Endothelial cell of umbilical vein (primary cell): Measurements from ENCODE around the gene H2AZ2.
"Not testable (repeated sequence)": the region's sequence is repeated elsewhere in the genome, so short reads cannot be mapped to it uniquely, and the experiment has no call there.

Source experiments
- CTCF ChIP-seq, 2 donors: IDR thresholded peaks; 1 replicate in 1 of 2; 2 replicates in 1 of 2; pipeline ENCODE4 v1.5.1; 2011; ENCODE audit warnings: low read length in 2 of 2, mild to moderate bottlenecking in 2 of 2, moderate library complexity in 2 of 2, control low read depth in 1 of 2, inconsistent platforms in 1 of 2, low read depth in 1 of 2; ENCODE audit not compliant: insufficient read depth in 1 of 2; ENCODE audit errors: extremely low read depth in 1 of 2
- EZH2 ChIP-seq: IDR thresholded peaks from 2 replicates; pipeline ENCODE4 v1.6.1; 2012; ENCODE audit warnings: borderline replicate concordance, low read depth, mild to moderate bottlenecking, moderate library complexity, low read length, inconsistent platforms; ENCODE audit not compliant: severe bottlenecking
- GATA2 ChIP-seq: IDR thresholded peaks from 2 replicates; pipeline ENCODE4 v1.7.0; 2011; ENCODE audit warnings: low read depth, mild to moderate bottlenecking, moderate library complexity, mixed read lengths, low read length; ENCODE audit not compliant: insufficient read length, insufficient read depth
- JUN ChIP-seq: IDR thresholded peaks from 2 replicates; pipeline ENCODE4 v1.6.1; 2011; ENCODE audit warnings: borderline replicate concordance, low read depth; ENCODE audit not compliant: insufficient read length, insufficient read depth
- MAX ChIP-seq: IDR thresholded peaks from 2 replicates; pipeline ENCODE4 v1.6.1; 2011; ENCODE audit not compliant: insufficient read depth, insufficient read length
- POLR2A ChIP-seq: IDR thresholded peaks from 2 replicates; pipeline ENCODE4 v1.6.1; 2012; ENCODE audit warnings: low read depth, mild to moderate bottlenecking, control low read depth, low read length
- POLR2AphosphoS5 ChIP-seq: IDR thresholded peaks from 2 replicates; pipeline ENCODE4 v1.6.1; 2012; ENCODE audit warnings: low read depth, mild to moderate bottlenecking, control low read depth, low read length, moderate library complexity; ENCODE audit not compliant: insufficient read depth

- TF ChIP-seq CTCF (IDR thresholded peaks at IDR 0.05; ENCODE audit: extremely low read depth in 1 of 2, insufficient read depth in 1 of 2, low read depth in 1 of 2, low read length in 2 of 2); POLR2A; JUN; POLR2AphosphoS5; MAX; GATA2; EZH2: not testable (repeated sequence)
Measured at GRCh38 chr7:44842675-44843074, 5.2 kb downstream of the H2AZ2 start.
